NCI-H146 treated with DMSO at 0.1 percent for 48 hours (cell line): ENCODE results near the gene COPZ1.
"Not testable (repeated sequence)": the region's sequence is repeated elsewhere in the genome, so short reads cannot be mapped to it uniquely, and the experiment has no call there.

Experiments used
- DNase-seq: peaks from one replicate; lab custom pipeline; 2025; ENCODE audit not compliant: unreplicated experiment; lab: John Stamatoyannopoulos, UW

Gene COPZ1, protein sequence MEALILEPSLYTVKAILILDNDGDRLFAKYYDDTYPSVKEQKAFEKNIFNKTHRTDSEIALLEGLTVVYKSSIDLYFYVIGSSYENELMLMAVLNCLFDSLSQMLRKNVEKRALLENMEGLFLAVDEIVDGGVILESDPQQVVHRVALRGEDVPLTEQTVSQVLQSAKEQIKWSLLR

DNA sequence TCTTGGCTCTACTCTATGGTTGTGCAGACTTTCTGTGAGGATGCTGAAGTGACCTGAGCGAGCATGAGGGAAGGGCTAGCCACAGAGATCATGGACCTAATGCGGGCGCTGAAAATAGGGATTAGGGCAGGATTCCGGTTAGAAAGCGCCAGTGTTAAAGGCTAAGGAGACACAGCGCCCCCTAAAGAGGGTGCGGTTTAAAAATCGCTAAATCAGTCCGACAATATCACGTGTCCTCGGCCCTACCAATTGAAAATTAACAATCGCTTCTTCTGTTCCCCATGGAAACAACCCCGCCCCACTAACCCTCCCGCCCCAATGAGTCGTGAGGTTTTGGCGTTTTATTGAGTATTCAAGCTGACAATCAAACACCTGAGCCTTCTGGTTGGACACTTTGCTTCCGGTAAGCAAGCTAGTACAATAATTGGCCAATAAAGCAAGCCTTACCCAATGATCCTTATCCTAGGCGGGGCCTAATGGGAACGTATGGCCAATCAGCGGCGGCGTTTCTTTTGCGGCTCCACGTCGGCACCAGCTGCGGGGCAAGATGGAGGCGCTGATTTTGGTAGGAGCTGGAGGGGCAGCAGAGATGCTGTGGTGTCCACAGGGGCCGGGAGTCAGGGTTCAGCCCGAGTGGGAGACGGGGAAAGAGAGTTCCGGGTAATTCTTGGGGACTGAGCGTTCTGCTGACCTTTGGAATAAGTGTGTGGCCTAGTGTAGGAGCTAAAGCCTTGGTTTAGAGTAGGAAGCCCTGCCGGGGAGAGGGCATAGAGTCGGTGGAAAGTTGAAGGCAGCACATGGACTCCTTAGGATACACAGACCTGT is at the start of gene COPZ1:
TSS of gene COPZ1 (plus strand) at position 515 of the 825 bp plus-strand sequence. CDS start at position 548, 33 bp downstream.
- DNase-seq: peak; percentile 100

DNA sequence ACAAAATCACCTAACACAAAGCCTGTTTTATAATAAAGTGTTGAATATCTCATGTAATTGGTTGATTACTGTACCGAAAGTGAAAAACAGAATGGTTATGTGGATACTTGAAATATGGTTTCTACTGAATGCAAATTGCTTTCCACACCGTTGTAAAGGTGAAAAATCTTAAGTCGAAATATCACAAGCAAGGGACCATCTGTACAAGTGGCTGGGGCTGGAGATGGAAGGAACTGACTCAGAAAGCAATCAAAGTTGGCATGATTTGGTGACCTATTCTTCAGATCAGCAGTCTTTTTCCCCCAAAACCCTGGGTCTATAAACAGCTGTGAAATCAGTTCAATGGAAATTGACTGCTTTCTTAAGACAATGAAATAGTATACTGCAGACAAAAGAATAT is 48.6 kb upstream of the COPZ1 start:
- DNase-seq: no peak

DNA sequence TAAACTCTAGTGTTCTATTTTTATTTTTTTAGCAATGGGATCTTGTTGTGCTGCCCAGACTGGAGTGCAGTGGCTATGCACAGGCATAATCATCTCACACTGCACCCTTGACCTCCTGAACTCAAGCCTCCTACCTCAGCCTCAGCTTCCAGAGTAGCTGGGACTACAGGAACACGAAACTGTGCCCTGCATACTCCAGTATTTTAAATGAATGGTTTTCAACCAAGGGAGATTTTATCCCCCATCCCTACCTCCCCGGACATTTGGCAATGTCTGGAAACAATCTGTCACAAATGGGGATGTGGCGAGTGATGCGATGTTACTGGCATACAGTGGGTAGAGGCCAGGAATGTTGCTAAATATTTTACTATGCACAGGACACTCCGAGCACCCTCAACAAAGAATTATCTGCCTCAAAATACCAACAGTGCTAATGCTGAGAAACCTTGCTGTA is 47.1 kb upstream of the COPZ1 start:
- DNase-seq: no peak

DNA sequence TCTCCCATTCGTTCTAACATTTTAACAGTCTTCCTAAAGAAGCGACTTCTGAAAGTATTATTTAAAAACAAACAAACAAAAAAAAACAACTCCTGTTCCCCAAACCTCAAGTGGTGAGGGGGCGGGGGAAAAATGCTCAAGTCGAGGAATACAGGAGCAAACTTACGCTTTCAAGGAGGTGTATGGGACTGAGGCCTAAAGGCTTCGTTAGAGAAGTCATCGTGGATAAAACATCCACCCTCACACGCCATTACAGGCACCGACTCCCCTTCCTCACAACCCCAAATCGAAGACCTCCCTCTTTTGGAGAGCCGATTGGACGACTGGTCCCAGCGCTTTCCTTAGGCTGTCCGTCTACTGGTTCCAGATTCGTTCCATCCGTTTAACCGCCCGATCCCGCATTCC is 45.7 kb upstream of the COPZ1 start:
- no peak for DNase-seq

DNA sequence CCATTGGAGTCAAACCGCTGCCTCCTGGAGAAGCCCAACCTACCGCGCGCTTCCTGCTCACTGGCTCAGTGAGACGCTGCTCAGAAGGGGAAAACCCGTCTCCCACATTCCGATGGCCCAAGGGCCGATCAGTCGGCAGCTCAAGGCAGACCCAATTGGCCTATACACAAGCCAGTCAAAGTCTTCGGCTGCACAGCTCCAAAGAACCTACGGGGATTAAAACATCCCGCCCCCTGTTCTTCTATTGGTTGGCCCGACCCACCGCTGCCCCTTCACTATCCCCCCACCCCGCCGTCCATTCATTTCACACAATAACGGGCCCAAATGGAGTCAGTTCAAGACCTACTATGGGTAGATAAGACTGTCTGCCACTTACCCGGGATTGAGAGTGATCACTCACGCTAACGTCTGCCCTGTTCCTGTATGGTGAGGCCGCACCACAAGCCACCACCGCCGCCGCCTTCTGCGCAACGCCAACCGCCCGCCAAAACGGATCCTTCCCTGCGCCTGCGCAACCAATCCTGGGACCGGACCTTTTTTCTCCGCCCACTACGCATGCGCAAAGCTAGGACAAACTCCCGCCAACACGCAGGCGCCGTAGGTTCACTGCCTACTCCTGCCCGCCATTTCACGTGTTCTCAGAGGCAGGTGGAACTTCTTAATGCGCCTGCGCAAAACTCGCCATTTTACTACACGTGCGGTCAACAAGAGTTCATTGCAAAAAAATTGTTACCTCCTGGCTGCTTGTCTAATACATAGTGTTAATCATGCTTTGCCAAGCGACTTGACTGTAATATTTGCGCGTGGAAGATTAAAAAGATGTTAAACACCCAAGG is 45.1 kb upstream of the COPZ1 start, which contains the start of gene CBX5:
TSS of gene CBX5 (minus strand) at position 491 of the 836 bp plus-strand sequence. CDS start 22,472 bp downstream, outside the sequence.
- DNase-seq: peak; percentile 99

DNA sequence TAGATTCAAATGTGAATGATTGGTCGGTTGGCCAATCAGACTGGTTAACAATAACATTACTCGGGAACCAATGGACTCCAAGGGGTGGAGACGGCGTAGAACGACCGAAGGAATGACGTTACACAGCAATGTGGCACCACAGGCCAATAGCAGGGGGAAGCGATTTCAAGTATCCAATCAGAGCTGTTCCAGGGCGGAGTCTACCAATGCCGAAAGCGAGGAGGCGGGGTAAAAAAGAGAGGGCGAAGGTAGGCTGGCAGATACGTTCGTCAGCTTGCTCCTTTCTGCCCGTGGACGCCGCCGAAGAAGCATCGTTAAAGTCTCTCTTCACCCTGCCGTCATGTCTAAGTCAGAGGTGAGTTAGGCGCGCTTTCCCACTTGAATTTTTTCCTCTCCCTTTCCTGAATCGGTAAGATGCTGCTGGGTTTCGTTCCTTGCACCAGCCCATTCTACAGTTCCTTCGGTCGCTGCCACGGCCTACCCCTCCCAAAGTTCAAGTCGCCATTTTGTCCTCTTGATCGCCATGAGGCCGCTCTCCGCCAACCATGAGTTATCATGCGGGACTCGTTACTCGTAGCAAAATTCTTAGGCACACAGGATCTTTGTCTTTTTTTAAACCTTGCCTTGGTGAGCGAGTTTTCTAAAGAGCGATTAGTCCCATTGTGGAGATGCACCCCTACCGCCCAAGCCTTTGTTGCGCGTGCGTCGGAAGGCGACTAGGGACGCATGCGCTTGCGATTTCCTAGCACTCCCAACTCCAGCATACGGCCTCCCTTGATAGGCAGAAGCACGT is 44.3 kb upstream of the COPZ1 start, which contains the start of gene HNRNPA1:
TSS of gene HNRNPA1 (plus strand) at position 259 of the 793 bp plus-strand sequence. CDS start at position 341, 82 bp downstream.
- peak; percentile 100 for DNase-seq

DNA sequence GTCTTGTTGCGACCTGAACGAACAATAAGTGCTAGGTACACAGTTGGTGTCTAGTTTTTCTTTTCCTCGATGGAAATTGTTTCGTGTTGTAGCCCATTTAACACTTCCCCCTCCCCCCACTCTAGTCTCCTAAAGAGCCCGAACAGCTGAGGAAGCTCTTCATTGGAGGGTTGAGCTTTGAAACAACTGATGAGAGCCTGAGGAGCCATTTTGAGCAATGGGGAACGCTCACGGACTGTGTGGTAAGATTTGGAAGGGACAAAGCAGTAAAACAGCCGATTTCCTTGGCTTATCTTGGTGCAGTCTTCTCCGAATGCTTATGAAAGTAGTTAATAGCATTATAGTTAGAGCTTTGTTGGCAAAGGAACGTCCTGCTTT is 43.7 kb upstream of the COPZ1 start:
- not testable (repeated sequence) for DNase-seq

DNA sequence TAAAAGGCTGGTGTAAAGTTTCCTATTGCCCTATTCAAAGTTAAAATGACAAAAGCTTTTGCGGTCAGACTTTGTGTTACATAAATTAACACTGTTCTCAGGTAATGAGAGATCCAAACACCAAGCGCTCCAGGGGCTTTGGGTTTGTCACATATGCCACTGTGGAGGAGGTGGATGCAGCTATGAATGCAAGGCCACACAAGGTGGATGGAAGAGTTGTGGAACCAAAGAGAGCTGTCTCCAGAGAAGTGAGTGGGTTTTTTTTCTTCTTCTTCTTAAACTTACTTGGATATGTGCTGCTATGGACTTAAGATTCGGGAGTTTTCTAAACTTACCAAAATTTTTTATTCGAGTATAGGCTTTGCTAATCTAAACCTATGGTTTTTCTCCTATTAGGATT is 43.2 kb upstream of the COPZ1 start:
- not testable (repeated sequence) for DNase-seq

DNA sequence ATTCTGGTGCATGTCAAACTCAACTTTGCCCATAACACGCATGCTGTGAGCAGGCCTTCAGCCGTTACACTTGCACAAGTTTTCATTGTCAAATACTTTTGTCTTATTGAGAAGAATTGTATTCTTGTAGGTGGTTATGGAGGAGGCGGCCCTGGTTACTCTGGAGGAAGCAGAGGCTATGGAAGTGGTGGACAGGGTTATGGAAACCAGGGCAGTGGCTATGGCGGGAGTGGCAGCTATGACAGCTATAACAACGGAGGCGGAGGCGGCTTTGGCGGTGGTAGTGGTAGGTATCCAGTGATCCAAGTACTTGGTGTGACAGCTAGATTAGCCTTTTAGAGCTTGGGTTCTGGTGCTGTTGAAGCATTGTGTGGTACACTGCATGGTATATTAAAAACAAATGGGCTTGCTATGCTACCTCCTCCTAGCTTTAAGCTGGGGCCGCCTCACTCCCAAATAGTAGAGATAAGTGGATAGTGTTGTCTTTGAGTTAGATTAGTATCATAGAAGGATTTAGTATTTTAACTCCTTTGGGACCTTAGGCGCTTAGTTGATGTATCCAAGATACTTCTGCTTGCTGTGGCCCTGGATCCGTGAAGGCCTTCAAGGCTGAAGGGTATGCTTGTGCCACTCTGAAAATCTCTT is 41.9 kb upstream of the COPZ1 start:
- no peak for DNase-seq

DNA sequence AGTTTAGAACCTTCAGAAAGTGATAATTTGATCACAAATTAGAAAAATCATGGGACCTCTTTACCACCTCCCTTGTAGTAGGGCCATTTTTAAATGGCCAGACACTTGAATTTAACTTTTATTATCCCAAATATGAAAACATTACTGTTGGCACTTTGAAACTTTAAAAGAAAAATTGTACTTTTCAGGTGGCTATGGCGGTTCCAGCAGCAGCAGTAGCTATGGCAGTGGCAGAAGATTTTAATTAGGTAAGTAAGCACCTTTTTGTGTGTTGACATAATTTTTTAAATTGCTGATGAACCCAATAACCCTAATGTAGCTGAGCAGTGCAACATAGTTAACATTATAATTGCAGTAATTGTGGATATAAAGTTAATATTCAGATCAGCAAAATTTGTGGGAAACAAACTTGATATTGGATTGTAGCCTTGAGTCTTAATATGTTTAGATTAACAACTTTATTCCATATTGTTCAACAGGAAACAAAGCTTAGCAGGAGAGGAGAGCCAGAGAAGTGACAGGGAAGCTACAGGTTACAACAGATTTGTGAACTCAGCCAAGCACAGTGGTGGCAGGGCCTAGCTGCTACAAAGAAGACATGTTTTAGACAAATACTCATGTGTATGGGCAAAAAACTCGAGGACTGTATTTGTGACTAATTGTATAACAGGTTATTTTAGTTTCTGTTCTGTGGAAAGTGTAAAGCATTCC is 40.7 kb upstream of the COPZ1 start:
- not testable (repeated sequence) for DNase-seq

DNA sequence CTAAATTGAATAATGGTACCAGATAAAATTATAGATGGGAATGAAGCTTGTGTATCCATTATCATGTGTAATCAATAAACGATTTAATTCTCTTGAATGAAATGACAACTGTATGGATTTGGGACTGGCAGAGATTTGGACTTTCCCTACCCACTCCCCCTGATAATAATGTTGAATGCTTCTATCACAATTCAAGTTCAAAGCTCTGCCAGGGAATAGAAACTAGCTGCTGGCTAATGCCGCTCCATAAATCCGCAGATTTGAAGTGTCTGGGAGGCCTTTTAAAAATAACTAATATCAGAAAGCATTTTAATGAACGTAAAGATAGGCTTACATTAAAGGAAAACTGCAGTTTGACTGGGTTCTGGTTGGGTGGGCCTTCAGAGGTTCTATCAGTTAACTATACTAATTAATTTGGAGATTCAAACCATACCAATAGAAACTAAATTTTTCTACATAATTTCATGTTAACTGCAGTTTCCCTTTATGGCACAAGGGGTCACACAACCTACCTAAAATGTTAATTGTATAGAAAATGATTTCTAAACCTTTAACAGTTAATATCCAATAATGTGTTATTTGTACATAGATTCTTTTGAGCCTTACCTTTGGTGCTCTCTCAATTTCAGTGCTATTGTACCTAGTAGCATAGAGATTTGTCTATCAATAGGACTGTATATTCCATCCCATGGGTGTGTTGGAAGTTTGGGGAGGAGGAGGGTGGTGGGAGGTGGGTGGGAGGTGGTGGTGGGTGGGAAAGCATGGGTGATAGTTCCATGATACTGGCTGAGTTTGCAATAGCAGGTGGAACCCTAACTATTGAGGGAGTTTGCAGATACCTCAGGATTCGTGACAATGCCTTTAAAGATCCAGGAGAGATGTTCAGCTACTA is 39.5 kb upstream of the COPZ1 start:
- DNase-seq: no peak

DNA sequence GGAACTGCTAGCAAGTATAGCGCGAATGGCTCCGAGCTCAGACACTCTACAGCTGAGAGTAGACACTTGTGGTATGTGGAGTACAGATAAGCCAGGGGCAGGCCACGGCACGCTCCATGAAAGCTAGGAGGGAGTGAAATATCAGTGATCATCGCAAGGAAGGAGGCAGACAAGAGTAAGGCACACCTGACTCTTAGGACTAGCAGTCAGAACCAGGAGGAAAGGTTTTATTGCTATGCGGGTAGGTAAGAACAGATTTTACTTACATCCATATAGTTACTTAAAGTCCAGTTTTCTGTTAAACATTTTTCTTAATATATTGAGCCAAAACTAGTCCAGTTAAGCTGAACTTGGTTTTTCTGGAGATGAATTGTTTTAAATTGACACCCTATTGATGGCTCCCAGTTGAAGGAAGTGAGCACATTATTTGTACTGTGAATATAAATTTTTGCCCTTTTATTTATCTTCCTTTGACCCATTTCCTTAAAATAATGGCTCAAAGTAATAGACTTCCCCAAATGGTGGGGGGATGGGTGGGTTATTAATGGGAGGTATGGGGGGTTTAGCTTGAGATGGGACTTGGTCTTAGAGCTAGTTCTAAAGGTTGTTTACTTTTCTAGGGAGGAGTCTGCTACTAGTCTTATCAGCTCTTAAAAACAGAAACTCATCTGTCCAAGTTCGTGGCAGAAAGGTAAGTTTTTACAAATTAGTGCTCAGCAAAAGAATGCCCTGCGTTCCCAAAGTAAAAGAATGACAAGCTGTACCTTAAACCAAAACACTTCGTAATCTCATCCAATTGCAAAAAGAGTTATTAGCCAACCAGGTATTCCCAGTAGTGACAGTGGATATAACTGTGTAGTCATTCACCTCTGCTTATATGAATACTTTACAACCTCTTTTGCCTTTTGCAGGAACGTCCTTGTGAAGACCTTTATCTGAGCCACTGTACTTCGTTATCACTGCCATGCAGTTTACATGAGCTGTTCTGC is 38.6 kb upstream of the COPZ1 start:
- DNase-seq: no peak

DNA sequence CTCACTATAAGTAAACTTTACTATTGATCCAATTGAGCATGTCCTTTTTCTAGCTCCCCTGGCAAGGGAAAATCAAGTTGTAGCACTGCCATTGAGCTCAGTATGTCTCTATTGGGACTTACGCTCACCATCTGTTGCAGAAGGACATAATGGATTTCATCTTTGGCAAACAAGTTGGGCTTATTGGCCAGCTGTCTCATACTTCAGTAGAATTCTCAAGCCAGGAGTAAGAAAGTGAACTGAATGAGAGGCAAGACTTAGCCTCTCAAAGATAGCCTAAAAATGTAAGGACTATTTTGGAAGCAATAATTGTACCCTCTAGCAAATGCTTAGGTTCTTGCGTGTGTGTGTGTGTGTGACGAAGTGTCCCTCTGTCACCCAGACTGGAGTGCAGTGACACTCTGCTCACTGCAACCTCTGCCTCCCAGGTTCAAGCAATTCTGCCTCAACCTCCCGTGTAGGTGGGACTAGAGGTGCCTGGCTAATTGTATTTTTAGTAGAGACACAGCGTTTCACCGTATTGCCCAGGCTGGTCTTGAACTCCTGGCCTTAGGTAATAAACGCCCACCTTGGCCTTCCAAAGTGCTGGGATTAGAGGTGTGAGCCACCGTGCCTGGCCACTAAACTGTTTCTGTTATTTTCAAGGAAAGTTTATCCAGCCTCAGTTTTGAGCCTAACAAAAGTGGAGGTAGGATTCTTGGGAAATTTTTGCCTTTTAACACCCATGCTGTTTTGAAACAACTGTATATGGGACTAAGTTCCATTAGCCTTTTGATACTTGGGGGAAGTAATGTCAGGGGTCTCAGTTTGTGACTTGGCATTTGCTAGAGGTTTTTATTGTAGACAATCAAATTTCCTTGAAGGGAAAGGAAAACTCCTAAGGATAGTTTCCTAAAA is 37.4 kb upstream of the COPZ1 start:
- DNase-seq: no peak

DNA sequence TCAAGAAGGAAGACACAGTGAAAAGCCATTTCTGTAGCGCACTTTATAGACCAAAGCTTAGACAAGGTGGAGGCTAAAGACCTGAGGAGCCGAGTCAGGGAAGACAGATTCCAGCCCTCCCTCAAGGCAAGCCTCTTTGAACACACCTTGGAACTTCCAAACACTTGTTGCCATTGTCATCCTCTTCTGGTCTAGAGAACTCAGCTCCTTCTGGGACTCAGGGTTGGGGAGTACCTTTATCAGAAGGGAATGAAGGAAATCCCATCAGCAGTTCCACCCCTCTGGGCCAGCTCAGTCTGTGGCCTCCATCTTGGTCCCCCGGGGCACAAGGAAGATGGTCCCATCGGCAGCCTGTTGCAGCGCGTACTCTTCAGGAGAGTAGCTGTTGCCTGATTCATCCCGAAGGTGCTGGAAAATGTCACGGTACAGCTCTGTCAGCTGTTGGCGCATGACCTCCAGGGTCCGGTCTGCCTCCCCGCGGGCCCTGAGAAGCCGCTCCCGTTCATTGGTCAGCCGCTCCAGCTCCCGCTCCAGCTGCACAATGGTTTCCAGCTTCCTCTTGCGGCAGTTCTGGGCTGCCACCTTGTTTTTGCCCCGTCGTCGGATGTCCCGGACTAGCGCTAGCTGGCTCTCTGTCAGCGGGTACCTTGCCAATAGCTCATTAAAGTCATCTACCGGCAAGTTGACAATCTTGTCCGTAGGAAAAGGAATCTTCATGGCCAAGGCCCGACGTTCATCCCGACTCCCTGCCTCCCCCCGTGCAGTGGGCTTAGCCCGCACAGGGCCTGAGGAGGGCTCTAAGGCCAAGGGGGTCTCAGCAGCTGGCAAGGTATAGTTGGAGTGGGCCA is 32.6 kb upstream of the COPZ1 start:
- no peak for DNase-seq

DNA sequence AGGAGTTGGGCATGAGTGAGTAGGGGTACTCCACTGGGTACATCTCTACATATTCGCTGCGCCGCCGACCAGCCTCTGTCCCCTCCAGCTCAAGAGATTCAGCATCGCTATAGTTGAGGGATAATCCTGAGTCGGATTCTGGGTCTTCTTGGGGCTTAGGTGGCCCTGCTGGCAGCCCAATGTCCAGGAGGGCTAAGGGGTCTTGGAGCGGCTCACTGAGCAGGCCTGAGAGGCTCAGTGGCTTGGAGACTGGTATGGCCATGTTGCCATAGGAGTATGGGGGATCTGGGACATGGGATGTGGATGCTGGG is 32.0 kb upstream of the COPZ1 start:
- no peak for DNase-seq
